CD8-positive, alpha-beta memory T cell (primary cell): ENCODE measurements around the gene PRPS1L1. TPM values are rescaled to one million over a fixed set of nuclear protein-coding genes. Genes with fewer than 3 reads are reported as not detected.

Experiments used
- CTCF ChIA-PET: fragments of 350-600 bp; sonication (Branson Sonifier 250); formaldehyde crosslinking; loops from one replicate; lab custom pipeline; 2021; ENCODE audit warnings: antibody characterized with exemption; lab: Charles Lee
- POLR2A ChIA-PET: fragments of 350-600 bp; sonication (Branson Sonifier 250); formaldehyde crosslinking; loops from one replicate; lab custom pipeline; 2021; ENCODE audit warnings: antibody characterized with exemption; lab: Charles Lee
- DNase-seq, 5 donors: peaks; one replicate each; pipeline versions ENCODE4 v3.0.0 to v3.0.0-alpha.2; 2020 to 2022; ENCODE audit warnings: mixed read lengths in 1 of 5
- H3K27ac ChIP-seq: one replicate; pipeline ENCODE4 v1.7.0; 2013; ENCODE audit warnings: low read depth, mild to moderate bottlenecking, low read length, moderate library complexity
- H3K27me3 ChIP-seq: 2 replicates; pipeline ENCODE4 v1.7.0; 2013; ENCODE audit warnings: low read length, mild to moderate bottlenecking; ENCODE audit not compliant: insufficient read depth, poor library complexity, severe bottlenecking
- H3K36me3 ChIP-seq: 2 replicates; pipeline ENCODE4 v1.7.0; 2013; ENCODE audit warnings: mild to moderate bottlenecking, low read length, moderate library complexity; ENCODE audit not compliant: insufficient read depth
- H3K4me1 ChIP-seq: 2 replicates; pipeline ENCODE4 v1.7.0; 2013; ENCODE audit warnings: mild to moderate bottlenecking, low read length, moderate library complexity; ENCODE audit not compliant: insufficient read depth
- H3K4me3 ChIP-seq: 2 replicates; pipeline ENCODE4 v1.7.0; 2013; ENCODE audit warnings: mild to moderate bottlenecking, low read length
- H3K9me3 ChIP-seq: 2 replicates; pipeline ENCODE4 v1.7.0; 2013; ENCODE audit warnings: mild to moderate bottlenecking, low read length
- H3K27ac Mint-ChIP-seq, 8 donors: one replicate each; pipeline ENCODE4 v1.8.0; 2020 to 2021; ENCODE audit warnings: mixed read lengths in 8 of 8, mild to moderate bottlenecking in 6 of 8, inconsistent platforms in 3 of 8, moderate library complexity in 3 of 8
- H3K27me3 Mint-ChIP-seq, 2 donors: one replicate each; pipeline ENCODE4 v1.8.0; 2020 to 2021; ENCODE audit warnings: mixed read lengths in 2 of 2, mild to moderate bottlenecking in 1 of 2, moderate library complexity in 1 of 2
- H3K36me3 Mint-ChIP-seq, 3 donors: one replicate each; pipeline ENCODE4 v1.8.0; 2020 to 2021; ENCODE audit warnings: mixed read lengths in 3 of 3, inconsistent platforms in 1 of 3, mild to moderate bottlenecking in 1 of 3
- H3K4me1 Mint-ChIP-seq, 3 donors: one replicate each; pipeline ENCODE4 v1.8.0; 2020 to 2021; ENCODE audit warnings: mixed read lengths in 3 of 3, inconsistent platforms in 1 of 3, mild to moderate bottlenecking in 1 of 3
- H3K4me3 Mint-ChIP-seq, 7 donors: one replicate each; pipeline ENCODE4 v1.8.0; 2020 to 2021; ENCODE audit warnings: mixed read lengths in 7 of 7, mild to moderate bottlenecking in 6 of 7, moderate library complexity in 4 of 7, inconsistent platforms in 2 of 7
- H3K9me3 Mint-ChIP-seq, 5 donors: one replicate each; pipeline ENCODE4 v1.8.0; 2020 to 2022; ENCODE audit warnings: mixed read lengths in 5 of 5, mild to moderate bottlenecking in 3 of 5, moderate library complexity in 2 of 5, inconsistent platforms in 1 of 5
- polyA plus RNA-seq: library from polyadenylated mRNA; unstranded; fragments of 300-500 nt; fragmentation: Illumina TruSeq; gene quantifications from one replicate; pipeline ENCODE4 v1.2.3, GENCODE V29; 2021
- total RNA-seq, 2 experiments: library from RNA; stranded (reverse); gene quantifications; one replicate each; pipeline ENCODE4 v1.2.3, GENCODE V29; 2021

Gene PRPS1L1
- total and polyA plus RNA-seq, 3 experiments from 2014 or later = not detected

GRCh38 chr7:18003286-18003994, 24.2 kb downstream of the PRPS1L1 start:
- no peak overlapping the region for H3K4me3 Mint-ChIP-seq
- ChIA-PET CTCF (no interaction called here), POLR2A (no interaction called here)
- DNase-seq = no peak
- no peaks in the 10 kb centered on the region for H3K4me1 Mint-ChIP-seq
- no peaks in the 10 kb centered on the region for H3K27me3 ChIP-seq
- H3K27ac Mint-ChIP-seq = no peak overlapping the region
- H3K27ac ChIP-seq = no peak overlapping the region
- peaks cover 0 to 4% (median 3%) of the 10 kb centered on the region in 5 donors for H3K9me3 Mint-ChIP-seq
- no peak overlapping the region for H3K4me3 ChIP-seq
- H3K9me3 ChIP-seq = no peaks in the 10 kb centered on the region
- no peaks in the 10 kb centered on the region for H3K36me3 Mint-ChIP-seq
- H3K36me3 ChIP-seq = no peaks in the 10 kb centered on the region
- peaks cover 0 to 1% of the 10 kb centered on the region in 2 donors for H3K27me3 Mint-ChIP-seq
- H3K4me1 ChIP-seq = no peaks in the 10 kb centered on the region

GRCh38 chr7:17998692-17999091, 29.0 kb downstream of the PRPS1L1 start:
- Histone ChIP-seq H3K36me3 (no peaks in the 10 kb centered on the region), H3K27ac (no peak overlapping the region), H3K4me1 (no peaks in the 10 kb centered on the region), H3K27me3 (no peaks in the 10 kb centered on the region), H3K9me3 (no peaks in the 10 kb centered on the region), H3K4me3 (no peak overlapping the region)
- DNase-seq = no peak
- CTCF ChIA-PET = no interaction called here
- POLR2A ChIA-PET = no interaction called here
- no peaks in the 10 kb centered on the region for H3K36me3 Mint-ChIP-seq
- H3K4me1 Mint-ChIP-seq = no peaks in the 10 kb centered on the region
- peaks cover 0 to 4% of the 10 kb centered on the region in 2 donors for H3K27me3 Mint-ChIP-seq
- H3K9me3 Mint-ChIP-seq = peaks cover 0 to 5% (median 3%) of the 10 kb centered on the region in 5 donors
- no peak overlapping the region for H3K27ac Mint-ChIP-seq
- no peak overlapping the region for H3K4me3 Mint-ChIP-seq

- no peak overlapping the region for H3K27ac Mint-ChIP-seq
- ChIA-PET POLR2A (no interaction called here), CTCF (no interaction called here)
- DNase-seq = no peak
- H3K27ac ChIP-seq = no peak overlapping the region
- no peaks in the 10 kb centered on the region for H3K4me1 Mint-ChIP-seq
- peaks cover 0 to 6% of the 10 kb centered on the region in 2 donors for H3K27me3 Mint-ChIP-seq
- peaks cover 0 to 5% (median 3%) of the 10 kb centered on the region in 5 donors for H3K9me3 Mint-ChIP-seq
- no peak overlapping the region for H3K4me3 Mint-ChIP-seq
- no peak overlapping the region for H3K4me3 ChIP-seq
- no peaks in the 10 kb centered on the region for H3K27me3 ChIP-seq
- H3K36me3 ChIP-seq = no peaks in the 10 kb centered on the region
- H3K9me3 ChIP-seq = no peaks in the 10 kb centered on the region
- H3K4me1 ChIP-seq = no peaks in the 10 kb centered on the region
- H3K36me3 Mint-ChIP-seq = no peaks in the 10 kb centered on the region
Measured at GRCh38 chr7:17996442-17997223, 31.0 kb downstream of the PRPS1L1 start.

- H3K27ac ChIP-seq = no peak overlapping the region
- Mint-ChIP-seq H3K27me3 (peaks cover 0 to 6% of the 10 kb centered on the region in 2 donors), H3K36me3 (no peaks in the 10 kb centered on the region), H3K27ac (no peak overlapping the region), H3K4me1 (no peaks in the 10 kb centered on the region), H3K9me3 (peaks cover 0 to 5% (median 3%) of the 10 kb centered on the region in 5 donors), H3K4me3 (no peak overlapping the region)
- DNase-seq = no peak
- POLR2A ChIA-PET = no interaction called here
- no peaks in the 10 kb centered on the region for H3K27me3 ChIP-seq
- no peaks in the 10 kb centered on the region for H3K4me1 ChIP-seq
- CTCF ChIA-PET = no interaction called here
- H3K9me3 ChIP-seq = no peaks in the 10 kb centered on the region
- no peak overlapping the region for H3K4me3 ChIP-seq
- no peaks in the 10 kb centered on the region for H3K36me3 ChIP-seq
Measured at GRCh38 chr7:17996040-17996439, 31.6 kb downstream of the PRPS1L1 start.

GRCh38 chr7:17994079-17994850, 33.4 kb downstream of the PRPS1L1 start:
- H3K36me3 Mint-ChIP-seq = no peaks in the 10 kb centered on the region
- H3K27ac Mint-ChIP-seq = no peak overlapping the region
- no peak for DNase-seq
- no peak overlapping the region for H3K4me3 Mint-ChIP-seq
- H3K27me3 Mint-ChIP-seq = peaks cover 0 to 4% of the 10 kb centered on the region in 2 donors
- Histone ChIP-seq H3K36me3 (no peaks in the 10 kb centered on the region), H3K27ac (no peak overlapping the region), H3K4me3 (no peak overlapping the region), H3K9me3 (no peaks in the 10 kb centered on the region), H3K27me3 (no peaks in the 10 kb centered on the region), H3K4me1 (no peaks in the 10 kb centered on the region)
- ChIA-PET CTCF (no interaction called here), POLR2A (no interaction called here)
- H3K9me3 Mint-ChIP-seq = peaks cover 0 to 5% (median 3%) of the 10 kb centered on the region in 5 donors
- H3K4me1 Mint-ChIP-seq = no peaks in the 10 kb centered on the region

GRCh38 chr7:17991866-17992648, 35.6 kb downstream of the PRPS1L1 start:
- no peaks in the 10 kb centered on the region for H3K9me3 Mint-ChIP-seq
- CTCF ChIA-PET = no interaction called here
- no peak for DNase-seq
- Histone ChIP-seq H3K27me3 (no peaks in the 10 kb centered on the region), H3K4me3 (no peak overlapping the region), H3K36me3 (no peaks in the 10 kb centered on the region), H3K4me1 (no peaks in the 10 kb centered on the region), H3K9me3 (no peaks in the 10 kb centered on the region), H3K27ac (no peak overlapping the region)
- POLR2A ChIA-PET = no interaction called here
- no peaks in the 10 kb centered on the region for H3K4me1 Mint-ChIP-seq
- H3K27ac Mint-ChIP-seq = no peak overlapping the region
- no peaks in the 10 kb centered on the region for H3K36me3 Mint-ChIP-seq
- H3K27me3 Mint-ChIP-seq = peaks cover 2 to 4% of the 10 kb centered on the region in 2 donors
- H3K4me3 Mint-ChIP-seq = no peak overlapping the region

GRCh38 chr7:17990761-17991160, 36.9 kb downstream of the PRPS1L1 start:
- H3K27ac ChIP-seq = no peak overlapping the region
- no peak overlapping the region for H3K4me3 Mint-ChIP-seq
- DNase-seq = no peak
- no peak overlapping the region for H3K4me3 ChIP-seq
- peaks cover 4% of the 10 kb centered on the region in 2 donors for H3K27me3 Mint-ChIP-seq
- H3K27me3 ChIP-seq = no peaks in the 10 kb centered on the region
- no peaks in the 10 kb centered on the region for H3K4me1 Mint-ChIP-seq
- ChIA-PET POLR2A (no interaction called here), CTCF (no interaction called here)
- H3K9me3 Mint-ChIP-seq = no peaks in the 10 kb centered on the region
- H3K27ac Mint-ChIP-seq = no peak overlapping the region
- H3K36me3 Mint-ChIP-seq = no peaks in the 10 kb centered on the region
- H3K4me1 ChIP-seq = no peaks in the 10 kb centered on the region
- no peaks in the 10 kb centered on the region for H3K36me3 ChIP-seq
- no peaks in the 10 kb centered on the region for H3K9me3 ChIP-seq
